ENCODE data around the gene MVK.

The MVK gene

DNA sequence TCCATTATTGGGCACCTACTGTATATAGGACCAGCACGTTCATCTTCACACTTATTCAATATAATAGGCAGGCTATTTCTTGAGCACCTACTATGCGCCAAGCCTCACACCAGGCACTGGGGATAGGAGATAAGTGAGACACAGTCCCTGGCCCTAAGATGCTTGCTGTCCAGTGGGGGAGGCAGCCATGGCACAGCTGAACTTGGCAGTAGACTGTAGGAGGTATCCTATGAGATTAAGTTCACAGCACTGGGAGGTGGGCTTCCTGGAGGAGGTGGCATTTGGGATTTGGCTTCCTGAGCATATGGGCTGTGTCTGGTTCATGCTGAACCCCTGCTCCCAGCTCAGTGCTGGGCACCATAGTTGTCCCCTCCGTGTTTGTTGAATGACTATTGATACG, 65.1 kb downstream of the MVK start:
- DNase-seq: no peak

- no peak for DNase-seq
Measured at GRCh38 chr12:109639151-109639872, 65.7 kb downstream of the MVK start.

GRCh38 chr12:109640961-109641360, 67.4 kb downstream of the MVK start:
- no peak for DNase-seq

- DNase-seq: no peak
Measured at GRCh38 chr12:109641422-109641821, 67.8 kb downstream of the MVK start.

DNA sequence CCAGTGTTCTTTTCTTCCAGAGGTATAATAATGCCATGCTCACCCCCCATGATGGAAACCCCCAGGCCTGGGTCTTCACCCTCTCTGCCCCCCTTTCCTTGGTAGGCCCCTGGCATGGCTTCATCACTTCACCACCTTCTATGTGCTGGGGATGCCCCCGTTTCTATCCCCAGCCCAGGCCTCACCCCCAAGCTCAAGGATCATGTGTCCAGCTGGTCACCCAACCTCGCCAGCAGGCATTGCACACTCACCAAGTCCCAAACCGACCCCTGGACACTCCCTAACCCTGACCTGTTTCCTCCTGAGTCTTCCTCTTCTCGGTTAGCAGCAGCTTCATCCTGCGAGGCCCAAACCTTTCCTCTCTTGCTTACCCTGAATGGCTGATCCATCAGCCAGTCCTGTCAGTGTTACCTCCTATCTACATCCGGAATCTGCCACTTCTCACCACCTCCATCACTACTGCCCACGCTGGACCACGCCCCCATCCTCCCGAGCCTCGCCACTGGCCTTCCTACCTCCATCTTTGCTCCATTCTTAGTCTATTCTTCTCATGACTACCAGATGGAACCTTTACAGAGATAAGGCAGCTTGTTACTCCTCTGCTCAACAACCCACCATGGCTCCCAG, 69.0 kb downstream of the MVK start:
- no peak for DNase-seq

GRCh38 chr12:109645194-109645593, 71.6 kb downstream of the MVK start:
- no peak for DNase-seq

DNA sequence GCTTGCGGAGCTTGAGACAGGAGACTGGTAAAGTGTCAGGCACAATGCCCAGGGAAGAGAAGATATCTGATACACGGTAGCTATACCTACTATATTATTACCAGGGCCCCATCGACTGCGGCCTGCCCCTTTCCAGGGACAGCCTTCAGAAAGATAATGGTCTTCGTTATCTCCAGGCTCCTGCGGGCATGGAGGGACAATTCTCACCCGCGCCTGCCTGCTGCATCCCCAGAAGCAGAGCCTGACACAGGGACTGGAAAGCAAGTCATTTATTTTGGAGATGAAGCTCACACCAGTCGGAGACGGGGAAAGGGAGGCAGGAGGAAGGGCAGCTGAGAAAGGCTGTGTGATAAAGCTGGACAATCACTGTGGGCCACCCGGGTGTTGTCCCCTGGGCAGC, 72.1 kb downstream of the MVK start:
- DNase-seq: no peak

Data from NCI-H1694 (cell line).